H1 (cell line): ENCODE results near the gene CLDN4. TPM values are rescaled to one million over a fixed set of nuclear protein-coding genes. Genes with fewer than 3 reads are reported as not detected.
A peak's percentile ranks its signal among the peaks of the same experiment; 100 is the strongest.

Source experiments
- CTCF ChIA-PET: fragments of 300-600 bp; sonication (Branson Sonifier 250); formaldehyde crosslinking; loops from one replicate; lab custom pipeline; 2021; ENCODE audit not compliant: partially characterized antibody; lab: Charles Lee
- POLR2A ChIA-PET: fragments of 300-600 bp; sonication (Branson Sonifier 250); formaldehyde crosslinking; loops from one replicate; lab custom pipeline; 2021; ENCODE audit warnings: inconsistent platforms; ENCODE audit not compliant: partially characterized antibody; lab: Charles Lee
- DNase-seq, 2 experiments: peaks; one replicate each; pipeline versions ENCODE4 v3.0.0 to v3.0.0-alpha.2; 2010 to 2022; ENCODE audit warnings: low spot score in 2 of 2, low read depth in 1 of 2, mixed read lengths in 1 of 2
- FAIRE-seq: peaks from 2 replicates; lab custom pipeline; 2011; peaks lifted over from hg19 to GRCh38; lab: Jason Lieb, UNC
- H2AFZ ChIP-seq: 2 replicates; pipeline ENCODE4 v1.8.1; 2012; ENCODE audit warnings: low read length, inconsistent platforms
- H2AK5ac ChIP-seq: 2 replicates; pipeline ENCODE4 v1.6.1; 2013; ENCODE audit warnings: low read depth, low read length
- H2BK120ac ChIP-seq: replicated peaks from 2 replicates; pipeline ENCODE3; 2013; ENCODE audit warnings: low read depth, low read length, inconsistent platforms
- H2BK12ac ChIP-seq: 2 replicates; pipeline ENCODE4 v1.6.1; 2013; ENCODE audit warnings: low read depth, low read length
- H2BK15ac ChIP-seq: 2 replicates; pipeline ENCODE4 v1.6.1; 2013; ENCODE audit warnings: low read length
- H2BK20ac ChIP-seq: 2 replicates; pipeline ENCODE4 v1.6.1; 2013; ENCODE audit warnings: low read length
- H2BK5ac ChIP-seq: 2 replicates; pipeline ENCODE4 v1.6.1; 2013; ENCODE audit warnings: low read depth, low read length
- H3K14ac ChIP-seq: 2 replicates; pipeline ENCODE4 v1.6.1; 2013; ENCODE audit warnings: inconsistent platforms; ENCODE audit not compliant: insufficient read length
- H3K18ac ChIP-seq: 2 replicates; pipeline ENCODE4 v1.6.1; 2013; ENCODE audit warnings: low read length; ENCODE audit errors: extremely low read depth
- H3K23ac ChIP-seq: 2 replicates; pipeline ENCODE4 v1.6.1; 2013; ENCODE audit warnings: inconsistent platforms; ENCODE audit not compliant: insufficient read length
- H3K23me2 ChIP-seq: 2 replicates; pipeline ENCODE4 v1.6.1; 2013; ENCODE audit warnings: low read depth, low read length
- H3K27ac ChIP-seq: 2 replicates; pipeline ENCODE4 v1.6.1; 2011; ENCODE audit warnings: low read depth, low read length, inconsistent platforms
- H3K27me3 ChIP-seq, 4 experiments: replicated peaks in 1 of 4; 1 replicate in 1 of 4; 2 replicates in 3 of 4; pipeline versions ENCODE4 v1.6.1 to v1.8.1; 2011 to 2013; ENCODE audit warnings: low read length in 3 of 4, mild to moderate bottlenecking in 3 of 4, inconsistent platforms in 2 of 4, mixed read lengths in 2 of 4, moderate library complexity in 1 of 4; ENCODE audit not compliant: control insufficient read depth in 3 of 4, insufficient read depth in 3 of 4; ENCODE audit errors: extremely low read depth in 1 of 4
- H3K36me3 ChIP-seq, 4 experiments: 2 replicates each; pipeline versions ENCODE4 v1.6.1 to v1.8.1; 2011 to 2013; ENCODE audit warnings: mild to moderate bottlenecking in 4 of 4, low read length in 3 of 4, moderate library complexity in 2 of 4, control low read depth in 1 of 4, inconsistent platforms in 1 of 4; ENCODE audit not compliant: insufficient read depth in 4 of 4, control insufficient read depth in 2 of 4
- H3K4ac ChIP-seq: replicated peaks from 2 replicates; pipeline ENCODE3; 2013; ENCODE audit warnings: low read length, low read depth, mixed read lengths, inconsistent platforms; ENCODE audit not compliant: insufficient read length
- H3K4me1 ChIP-seq, 4 experiments: replicated peaks in 1 of 4; 1 replicate in 1 of 4; 2 replicates in 3 of 4; pipeline versions ENCODE4 v1.6.1 to v1.8.1; 2011 to 2013; ENCODE audit warnings: low read length in 3 of 4, inconsistent platforms in 2 of 4, mixed read lengths in 1 of 4; ENCODE audit not compliant: insufficient read depth in 4 of 4, control insufficient read depth in 3 of 4
- H3K4me2 ChIP-seq, 2 experiments: 2 replicates each; pipeline versions ENCODE4 v1.6.1 to v1.8.1; 2011 to 2013; ENCODE audit warnings: low read depth in 2 of 2, low read length in 2 of 2, control low read depth in 1 of 2, inconsistent platforms in 1 of 2, mild to moderate bottlenecking in 1 of 2; ENCODE audit not compliant: insufficient read depth in 1 of 2
- H3K4me3 ChIP-seq, 4 experiments: fragments of 200-600, 300-600 bp in 1 of 4; sonication (generic), shearing (Covaris generic), sonication (Bioruptor Twin) in 1 of 4; 2 replicates each; pipeline versions ENCODE4 v1.5.1 to v1.8.1; 2011 to 2016; ENCODE audit warnings: low read length in 4 of 4, low read depth in 3 of 4, control low read depth in 2 of 4, inconsistent platforms in 2 of 4, mild to moderate bottlenecking in 2 of 4, mixed read lengths in 1 of 4, moderate library complexity in 1 of 4; ENCODE audit not compliant: insufficient read depth in 2 of 4; ENCODE audit errors: extremely low read depth in 1 of 4
- H3K56ac ChIP-seq: replicated peaks from 2 replicates; pipeline ENCODE3; 2013; ENCODE audit warnings: low read depth, mild to moderate bottlenecking, mixed read lengths, low read length, inconsistent platforms; ENCODE audit not compliant: insufficient read length
- H3K79me1 ChIP-seq: 2 replicates; pipeline ENCODE4 v1.6.1; 2013; ENCODE audit warnings: low read depth, low read length, control low read depth
- H3K79me2 ChIP-seq, 2 experiments: 2 replicates each; pipeline versions ENCODE4 v1.6.1 to v1.8.1; 2012 to 2013; ENCODE audit warnings: low read length in 2 of 2, mild to moderate bottlenecking in 2 of 2, inconsistent platforms in 1 of 2; ENCODE audit not compliant: insufficient read depth in 2 of 2, control insufficient read depth in 1 of 2
- H3K9ac ChIP-seq, 4 experiments: replicated peaks in 1 of 4; 1 replicate in 1 of 4; 2 replicates in 3 of 4; pipeline versions ENCODE4 v1.6.1 to v1.8.1; 2011 to 2013; ENCODE audit warnings: low read depth in 3 of 4, low read length in 3 of 4, control low read depth in 2 of 4, mild to moderate bottlenecking in 2 of 4, moderate library complexity in 2 of 4, inconsistent platforms in 1 of 4; ENCODE audit errors: extremely low read depth in 1 of 4
- H3K9me3 ChIP-seq, 2 experiments: 2 replicates each; pipeline versions ENCODE4 v1.6.1 to v1.8.1; 2012 to 2013; ENCODE audit warnings: mild to moderate bottlenecking in 2 of 2, moderate library complexity in 2 of 2, control low read depth in 1 of 2, inconsistent platforms in 1 of 2, low read depth in 1 of 2, low read length in 1 of 2, mixed read lengths in 1 of 2; ENCODE audit not compliant: insufficient read depth in 2 of 2
- H4K20me1 ChIP-seq, 2 experiments: replicated peaks in 1 of 2; 2 replicates each; pipeline versions ENCODE3 to v1.8.1; 2011 to 2013; ENCODE audit warnings: inconsistent platforms in 2 of 2, low read length in 2 of 2, mild to moderate bottlenecking in 1 of 2; ENCODE audit not compliant: insufficient read depth in 2 of 2, control insufficient read depth in 1 of 2
- H4K5ac ChIP-seq: 2 replicates; pipeline ENCODE4 v1.6.1; 2013; ENCODE audit warnings: low read length, low read depth, mixed read lengths, inconsistent platforms; ENCODE audit not compliant: insufficient read length
- H4K8ac ChIP-seq: 2 replicates; pipeline ENCODE4 v1.8.0; 2013; ENCODE audit warnings: mild to moderate bottlenecking, moderate library complexity, low read length, inconsistent platforms; ENCODE audit not compliant: insufficient read depth; ENCODE audit errors: extremely low read depth
- H4K91ac ChIP-seq: replicated peaks from 2 replicates; pipeline ENCODE3; 2013; ENCODE audit warnings: low read length, mixed read lengths, inconsistent platforms; ENCODE audit not compliant: insufficient read length
- ASH2L ChIP-seq: fragments of 200-600, 300-600 bp; sonication (generic); IDR thresholded peaks from one replicate; pipeline ENCODE4 v1.7.1; 2017; ENCODE audit warnings: low read length
- BACH1 ChIP-seq: IDR thresholded peaks from 2 replicates; pipeline ENCODE4 v1.6.1; 2012; ENCODE audit warnings: low read length, improper control_type of control experiment
- BRCA1 ChIP-seq: IDR thresholded peaks from 2 replicates; pipeline ENCODE4 v1.6.1; 2012; ENCODE audit warnings: low read depth, low read length, improper control_type of control experiment
- RNF2 ChIP-seq: fragments of 200-900, 300-1000 bp; sonication (generic); IDR thresholded peaks from 2 replicates; pipeline ENCODE4 v1.7.1; 2016; ENCODE audit warnings: borderline replicate concordance, low read depth, mild to moderate bottlenecking, antibody characterized with exemption, low read length; ENCODE audit not compliant: poor library complexity, severe bottlenecking; ENCODE audit errors: missing control alignments
- SAP30 ChIP-seq: fragments of 300-600 bp; sonication (generic); IDR thresholded peaks from 2 replicates; pipeline ENCODE4 v1.7.1; 2012; ENCODE audit warnings: low read length, moderate library complexity, mild to moderate bottlenecking, inconsistent platforms; ENCODE audit not compliant: insufficient read depth, insufficient replicate concordance
- SIRT6 ChIP-seq: IDR thresholded peaks from one replicate; pipeline ENCODE4 v1.7.1; 2012; ENCODE audit warnings: low read length, inconsistent platforms
- TAF7 ChIP-seq: optimal IDR thresholded peaks from 2 replicates; pipeline ENCODE3; 2011; ENCODE audit warnings: low read depth, mild to moderate bottlenecking, inconsistent platforms, low read length, moderate library complexity, borderline replicate concordance
- TEAD4 ChIP-seq: IDR thresholded peaks from 2 replicates; pipeline ENCODE4 v1.6.1; 2012; ENCODE audit warnings: low read depth, low read length, inconsistent platforms, mixed read lengths
- WGBS, 2 experiments: shearing (Covaris generic) in 1 of 2; methylation state at CpG; one replicate each; pipeline versions ENCODE4 v1.1.6 to v1.1.7; 2013 to 2015; ENCODE audit warnings: low lambda C conversion rate in 2 of 2, mixed read lengths in 2 of 2, inconsistent platforms in 1 of 2, low coverage in 1 of 2, missing lambda C conversion rate in 1 of 2; ENCODE audit not compliant: insufficient replicate concordance in 2 of 2, insufficient coverage in 1 of 2, insufficient read length in 1 of 2; ENCODE audit errors: extremely low coverage in 1 of 2, missing lambda C conversion rate in 1 of 2; 5-methylcytosine and 5-hydroxymethylcytosine counted together
- polyA plus RNA-seq, 7 experiments: library from polyadenylated mRNA; depleted of rRNA in 3 of 7; stranded (reverse) in 5 of 7; unstranded in 2 of 7; fragments of >200 nt in 5 of 7; fragments of 200-250 nt in 2 of 7; gene quantifications; 1 replicate in 5 of 7; 2 replicates in 1 of 7; 4 replicates in 1 of 7; pipeline versions ENCODE4 v1.2.1 to v1.2.3, GENCODE V29; 2011 to 2013; ENCODE audit warnings: missing spikeins in 2 of 7, mixed read lengths in 2 of 7
- total RNA-seq: library from RNA; stranded (reverse); fragmentation: NEBNext Ultra II Directional; extraction: Animal tissue kit (Norgen Biotek cat#: 25700); gene quantifications from 2 replicates; pipeline ENCODE4 v1.2.1, GENCODE V29; 2021
- TF ChIP-seq, protein P1 (sequence below): IDR thresholded peaks from 2 replicates; pipeline ENCODE4 v1.6.1; 2011; ENCODE audit warnings: low read length, improper control_type of control experiment

CLDN4 gene
- total and polyA plus RNA-seq, 2 of the 8 experiments (the other 6 are each of a cell fraction or from before 2014, with no cell fraction given): 28.0 to 69.3 TPM

DNA sequence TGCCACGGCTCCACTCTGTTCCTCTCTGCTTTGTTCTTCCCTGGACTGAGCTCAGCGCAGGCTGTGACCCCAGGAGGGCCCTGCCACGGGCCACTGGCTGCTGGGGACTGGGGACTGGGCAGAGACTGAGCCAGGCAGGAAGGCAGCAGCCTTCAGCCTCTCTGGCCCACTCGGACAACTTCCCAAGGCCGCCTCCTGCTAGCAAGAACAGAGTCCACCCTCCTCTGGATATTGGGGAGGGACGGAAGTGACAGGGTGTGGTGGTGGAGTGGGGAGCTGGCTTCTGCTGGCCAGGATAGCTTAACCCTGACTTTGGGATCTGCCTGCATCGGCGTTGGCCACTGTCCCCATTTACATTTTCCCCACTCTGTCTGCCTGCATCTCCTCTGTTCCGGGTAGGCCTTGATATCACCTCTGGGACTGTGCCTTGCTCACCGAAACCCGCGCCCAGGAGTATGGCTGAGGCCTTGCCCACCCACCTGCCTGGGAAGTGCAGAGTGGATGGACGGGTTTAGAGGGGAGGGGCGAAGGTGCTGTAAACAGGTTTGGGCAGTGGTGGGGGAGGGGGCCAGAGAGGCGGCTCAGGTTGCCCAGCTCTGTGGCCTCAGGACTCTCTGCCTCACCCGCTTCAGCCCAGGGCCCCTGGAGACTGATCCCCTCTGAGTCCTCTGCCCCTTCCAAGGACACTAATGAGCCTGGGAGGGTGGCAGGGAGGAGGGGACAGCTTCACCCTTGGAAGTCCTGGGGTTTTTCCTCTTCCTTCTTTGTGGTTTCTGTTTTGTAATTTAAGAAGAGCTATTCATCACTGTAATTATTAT, 1.2 kb downstream of the CLDN4 start:
- Histone ChIP-seq H3K27me3 (peaks cover 0 to 4% (median 0%) of the 10 kb centered on the region in 4 experiments; a peak in 2 of 7 replicates), H2BK20ac (peak overlapping the region; percentile 100; the same call in 1 of the 2 replicates), H3K79me2 (no peaks in the 10 kb centered on the region; a peak in 1 of 4 replicates), H3K14ac (no peak overlapping the region), H3K56ac (peak overlapping the region; percentile 86), H2BK5ac (peak overlapping the region; percentile 92), H2BK120ac (peak overlapping the region; percentile 7), H3K23me2 (peaks cover 17% of the 10 kb centered on the region; the same call in 1 of the 2 replicates), H3K4me3 (peak overlapping the region; percentile 43 to 63 (median 60)), H3K27ac (peak overlapping the region; percentile 94), H3K9ac (peak overlapping the region; percentile 46 to 76 (median 70)), H3K79me1 (peaks cover 5% of the 10 kb centered on the region; the same call in 1 of the 2 replicates), H2BK15ac (peak overlapping the region; percentile 10; the same call in 1 of the 2 replicates), H4K5ac (peak overlapping the region; percentile 80), H3K36me3 (no peaks in the 10 kb centered on the region; a peak in 1 of 8 replicates), H3K18ac (peak overlapping the region; percentile 99), H3K4me1 (peaks cover 22 to 56% (median 43%) of the 10 kb centered on the region in 4 experiments), H4K91ac (peak overlapping the region; percentile 95), H2AFZ (no peak overlapping the region), H4K20me1 (no peaks in the 10 kb centered on the region), H2AK5ac (peak overlapping the region; percentile 84), H3K9me3 (peaks cover 5 to 7% of the 10 kb centered on the region in 2 experiments; a peak in 2 of 4 replicates), H2BK12ac (peak overlapping the region; percentile 97), H3K4ac (peak overlapping the region; percentile 83), H4K8ac (peak overlapping the region; percentile 95), H3K23ac (no peak overlapping the region), H3K4me2 (peak overlapping the region; percentile 63 to 82)
- ChIA-PET CTCF (interaction anchor here (0.6 to 4.9 kb wide), 14 partner anchors 8 to 303 kb away, joined by 3 to 52 read pairs (median 4); partner anchors contain the start of gene ABHD11), POLR2A (interaction anchor here (0.6 to 6.8 kb wide), 16 partner anchors 9 to 210 kb away, joined by 3 to 96 read pairs (median 5); partner anchors contain the start of genes ABHD11 and METTL27)
- peak in 1 of 2 experiments; percentile 91 for DNase-seq
- no peak for FAIRE-seq
- WGBS, 2 experiments: 7% methylated on average over 16 of the region's 16 CpGs; no CpG with 5 or more reads in 1 of the 2 experiments
- TF ChIP-seq RNF2: no peak
- no peak for TF ChIP-seq SIRT6
- TF ChIP-seq BRCA1: no peak
- TF ChIP-seq SAP30: peak; percentile 22
- TF ChIP-seq, protein P1, sequence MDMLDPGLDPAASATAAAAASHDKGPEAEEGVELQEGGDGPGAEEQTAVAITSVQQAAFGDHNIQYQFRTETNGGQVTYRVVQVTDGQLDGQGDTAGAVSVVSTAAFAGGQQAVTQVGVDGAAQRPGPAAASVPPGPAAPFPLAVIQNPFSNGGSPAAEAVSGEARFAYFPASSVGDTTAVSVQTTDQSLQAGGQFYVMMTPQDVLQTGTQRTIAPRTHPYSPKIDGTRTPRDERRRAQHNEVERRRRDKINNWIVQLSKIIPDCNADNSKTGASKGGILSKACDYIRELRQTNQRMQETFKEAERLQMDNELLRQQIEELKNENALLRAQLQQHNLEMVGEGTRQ: no peak
- TF ChIP-seq TEAD4: 0 out of 2 replicates have a peak, but pooled peaks have one; percentile 35
- peak; percentile 96 for TF ChIP-seq ASH2L
- peak; percentile 63 for TF ChIP-seq TAF7
- TF ChIP-seq BACH1: peak; percentile 24; the same call in 1 of the 2 replicates
